GM19025 (cell line): ENCODE results near the gene CALML5.

Experiments used
- ATAC-seq: cut with Tn5 transposase; IDR thresholded peaks from one replicate; pipeline ENCODE4 v1.9.1; 2021; ENCODE audit warnings: mild to moderate bottlenecking, low read depth, moderate library complexity; ENCODE audit not compliant: unreplicated experiment

CALML5 gene

GRCh38 chr10:5534051-5534821 is 34.9 kb upstream of the CALML5 start:
- ATAC-seq = no peak

GRCh38 chr10:5533098-5533731 is 33.8 kb upstream of the CALML5 start:
- no peak for ATAC-seq

GRCh38 chr10:5532618-5533097 is 33.3 kb upstream of the CALML5 start:
- ATAC-seq = no peak

GRCh38 chr10:5532307-5532605 is 32.9 kb upstream of the CALML5 start:
- ATAC-seq = no peak

GRCh38 chr10:5531558-5532306 is 32.4 kb upstream of the CALML5 start:
- ATAC-seq = no peak

- ATAC-seq = no peak
Observed at GRCh38 chr10:5530846-5531557, 31.6 kb upstream of the CALML5 start.

GRCh38 chr10:5530412-5530806 is 31.0 kb upstream of the CALML5 start:
- no peak for ATAC-seq

GRCh38 chr10:5529702-5530411 is 30.5 kb upstream of the CALML5 start:
- no peak for ATAC-seq

GRCh38 chr10:5528989-5529701 is 29.8 kb upstream of the CALML5 start:
- no peak for ATAC-seq

- no peak for ATAC-seq
Observed at GRCh38 chr10:5527332-5528200, 28.2 kb upstream of the CALML5 start.

GRCh38 chr10:5526691-5527331 is 27.4 kb upstream of the CALML5 start:
- ATAC-seq = no peak

- ATAC-seq = no peak
Observed at GRCh38 chr10:5525561-5526341, 26.4 kb upstream of the CALML5 start.

- no peak for ATAC-seq
Observed at GRCh38 chr10:5524641-5525560, 25.5 kb upstream of the CALML5 start, which contains the start of gene CALML3. TSS of gene CALML3 (plus strand) at chr10:5524961. CDS start at chr10:5525086, 125 bp downstream.

GRCh38 chr10:5523796-5524574 is 24.6 kb upstream of the CALML5 start:
- no peak for ATAC-seq

GRCh38 chr10:5522913-5523560 is 23.7 kb upstream of the CALML5 start:
- no peak for ATAC-seq
